UCSD-AML1 (cell line): ENCODE results near the gene CCL25.

Source experiments
- DNase-seq: peaks from one replicate; lab custom pipeline; 2025; ENCODE audit not compliant: unreplicated experiment; lab: John Stamatoyannopoulos, UW

CCL25 gene

GRCh38 chr19:8045872-8046568 is 6.5 kb upstream of the CCL25 start:
- no peak for DNase-seq

GRCh38 chr19:8046569-8047165 is 5.9 kb upstream of the CCL25 start:
- no peak for DNase-seq

GRCh38 chr19:8050274-8051096 is 2.1 kb upstream of the CCL25 start:
- DNase-seq = peak; percentile 91

GRCh38 chr19:8054169-8054568 is 1.6 kb downstream of the CCL25 start:
- DNase-seq = no peak

DNA sequence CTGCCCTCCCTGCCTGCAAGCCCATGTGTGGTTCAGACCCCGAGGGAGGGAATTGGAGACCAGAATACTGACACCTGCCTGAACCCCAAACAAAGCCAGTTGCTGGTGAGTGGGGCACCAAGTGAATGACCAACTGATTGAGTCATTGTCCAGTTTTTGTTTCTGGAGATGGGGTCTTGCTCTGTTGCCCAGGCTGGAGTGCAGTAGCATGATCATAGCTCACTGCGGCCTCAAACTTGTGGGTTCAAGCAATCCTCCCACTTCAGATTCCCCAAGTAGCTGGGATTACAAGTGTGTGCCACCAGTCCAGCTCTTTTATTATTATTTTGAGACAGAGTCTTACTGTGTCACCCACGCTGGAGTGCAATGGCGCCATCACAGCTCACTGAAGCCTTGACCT is 4.0 kb downstream of the CCL25 start:
- no peak for DNase-seq

GRCh38 chr19:8057545-8058270 is 5.1 kb downstream of the CCL25 start:
- no peak for DNase-seq

DNA sequence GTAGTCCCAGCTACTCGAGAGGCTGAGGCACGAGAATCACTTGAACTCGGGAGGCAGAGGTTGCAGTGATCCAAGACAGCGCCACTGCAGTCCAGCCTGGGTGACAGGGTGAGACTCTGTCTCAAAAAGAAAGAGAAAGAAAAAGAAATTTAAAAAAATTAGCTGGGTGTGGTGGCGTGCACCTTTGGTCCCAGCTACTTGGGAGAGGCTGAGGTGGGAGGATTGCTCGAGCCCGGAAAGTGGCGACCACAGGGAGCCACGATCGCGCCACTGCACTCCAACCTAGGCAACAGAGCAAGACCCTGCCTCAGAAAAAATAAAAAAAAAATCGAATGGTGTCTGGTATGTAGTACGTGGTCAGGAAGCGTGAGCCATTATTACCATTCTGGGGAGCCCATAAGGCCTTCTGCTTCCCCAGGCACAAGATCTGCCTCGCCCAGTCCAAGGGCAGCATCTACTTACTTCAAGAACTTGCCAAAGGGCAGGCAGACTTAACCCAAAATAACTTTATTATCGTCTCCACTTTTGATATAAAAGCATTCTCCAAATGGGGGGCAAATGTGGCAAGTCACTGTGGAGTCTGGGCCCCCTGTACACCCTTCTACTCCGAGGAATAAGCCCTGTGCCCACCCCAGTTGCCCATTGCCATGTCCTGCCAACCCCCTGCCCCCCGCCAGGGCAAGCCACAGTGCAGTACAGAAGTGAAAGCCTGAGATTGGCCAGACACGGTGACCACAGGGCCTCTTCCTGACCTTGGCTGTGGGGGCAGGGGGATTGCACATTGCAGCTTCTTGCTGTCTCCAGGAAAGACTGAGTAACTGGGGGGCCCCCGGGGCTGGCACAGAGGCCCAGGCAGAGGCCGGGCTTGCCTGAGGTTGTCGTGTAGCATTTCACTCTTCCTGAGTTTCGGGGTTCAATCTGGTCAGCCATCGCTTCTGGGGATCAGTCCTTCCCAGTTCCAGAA is 12.6 kb downstream of the CCL25 start:
- no peak for DNase-seq

DNA sequence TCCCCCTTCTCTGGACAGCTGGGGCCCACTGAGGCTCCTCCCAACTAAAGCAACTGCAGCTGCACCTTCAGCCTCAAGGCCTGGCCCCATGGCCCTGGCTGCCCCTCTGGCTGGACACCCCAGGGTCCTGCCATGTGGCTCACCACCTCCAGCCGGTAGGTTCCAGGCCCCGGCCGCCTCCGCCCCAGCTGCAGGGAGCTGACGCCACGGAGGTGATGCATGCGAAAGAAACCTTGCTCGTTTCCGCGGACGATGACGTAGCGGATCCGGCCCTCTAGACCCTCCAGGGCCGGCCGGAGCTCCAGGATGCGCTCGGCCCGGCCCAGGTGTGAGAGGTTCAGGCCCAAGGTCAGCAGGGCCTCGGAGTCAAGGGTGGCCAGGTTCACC is 13.3 kb downstream of the CCL25 start:
- DNase-seq = no peak

DNA sequence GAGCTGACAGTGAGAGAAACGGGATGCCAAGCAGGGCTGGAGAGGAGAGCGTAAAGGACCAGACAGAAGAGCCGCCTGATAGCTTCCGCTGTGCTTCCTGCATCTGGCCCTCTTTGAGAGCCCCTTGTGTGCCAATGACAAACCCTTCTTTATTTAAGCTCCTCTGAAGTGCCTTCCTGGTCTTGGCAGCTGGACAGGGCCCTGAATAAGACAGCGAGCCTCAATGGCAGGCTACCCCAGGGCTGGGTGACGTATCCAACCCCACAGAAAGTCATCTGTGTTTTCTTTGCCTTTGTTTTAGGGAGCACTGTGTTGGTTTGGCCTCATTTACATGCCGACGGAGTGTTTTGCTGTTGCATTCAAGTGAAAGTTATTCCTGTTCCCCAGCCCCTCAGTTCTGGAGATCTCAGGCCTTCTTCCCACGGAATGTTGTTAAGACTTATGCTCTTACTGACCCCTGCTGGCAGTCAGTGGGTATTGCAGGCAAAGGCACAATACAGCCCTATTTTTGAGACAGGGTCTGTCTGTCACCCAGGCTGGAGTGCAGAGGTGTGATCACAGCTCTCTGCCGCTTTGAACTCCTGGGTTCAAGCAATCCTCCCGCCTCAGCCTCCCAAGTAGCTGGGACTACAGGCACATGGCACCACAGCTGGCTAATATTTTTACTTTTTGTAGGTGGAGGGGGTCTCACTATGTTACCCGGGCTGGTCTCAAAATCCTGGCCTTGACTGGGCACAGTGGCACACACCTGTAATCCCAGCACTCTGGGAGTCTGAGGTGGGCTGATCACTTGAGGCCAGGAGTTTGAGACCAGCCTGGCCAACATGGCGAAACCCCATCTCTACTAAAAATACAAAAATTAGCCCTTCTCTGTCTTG is 16.8 kb downstream of the CCL25 start:
- DNase-seq = no peak

DNA sequence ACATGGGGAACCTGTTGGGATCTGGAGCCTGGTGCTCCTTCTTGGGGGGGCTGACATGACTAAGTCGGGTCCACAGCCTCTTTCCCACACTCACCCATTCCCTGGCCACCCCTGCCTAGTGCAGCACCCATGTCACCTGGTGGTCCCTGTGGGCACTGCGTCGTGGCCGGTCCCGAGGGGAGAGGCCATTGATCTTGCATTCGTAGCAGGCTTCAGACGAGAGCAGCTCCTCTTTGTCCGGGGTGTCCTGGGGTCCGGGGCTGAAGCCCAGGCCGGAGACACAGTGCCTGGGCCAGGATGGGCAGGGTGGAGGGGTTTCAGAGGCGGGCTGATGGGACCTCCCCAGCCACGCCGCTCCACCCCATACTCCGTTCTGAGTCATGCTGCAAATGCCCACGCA is 19.4 kb downstream of the CCL25 start:
- DNase-seq = no peak

- no peak for DNase-seq
Observed at GRCh38 chr19:8074501-8074900, 21.9 kb downstream of the CCL25 start.

- DNase-seq = no peak
Observed at GRCh38 chr19:8075158-8076074, 22.9 kb downstream of the CCL25 start.

DNA sequence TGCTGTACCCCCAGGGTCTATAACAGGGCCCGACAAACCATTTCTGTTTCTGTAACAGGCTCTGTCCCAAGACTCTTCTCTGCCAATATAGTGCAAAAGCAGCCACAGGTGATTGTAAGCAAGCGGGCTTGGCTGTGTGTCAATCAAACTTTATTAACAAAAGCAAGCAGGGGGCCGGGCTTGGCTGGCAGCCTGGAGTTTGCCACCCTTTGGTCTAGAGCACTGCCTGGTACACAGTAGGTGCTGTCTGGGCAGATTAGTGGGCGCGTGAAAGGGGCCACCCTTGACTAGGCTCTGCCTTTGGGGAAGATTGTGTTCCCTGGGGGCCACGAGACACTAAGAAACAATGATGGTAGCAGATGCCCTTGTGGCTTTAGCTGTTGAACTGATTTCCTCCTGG is 27.4 kb downstream of the CCL25 start:
- DNase-seq = no peak

- DNase-seq = no peak
Observed at GRCh38 chr19:8080832-8081231, 28.3 kb downstream of the CCL25 start.

GRCh38 chr19:8081569-8082550 is 29.3 kb downstream of the CCL25 start:
- no peak for DNase-seq

DNA sequence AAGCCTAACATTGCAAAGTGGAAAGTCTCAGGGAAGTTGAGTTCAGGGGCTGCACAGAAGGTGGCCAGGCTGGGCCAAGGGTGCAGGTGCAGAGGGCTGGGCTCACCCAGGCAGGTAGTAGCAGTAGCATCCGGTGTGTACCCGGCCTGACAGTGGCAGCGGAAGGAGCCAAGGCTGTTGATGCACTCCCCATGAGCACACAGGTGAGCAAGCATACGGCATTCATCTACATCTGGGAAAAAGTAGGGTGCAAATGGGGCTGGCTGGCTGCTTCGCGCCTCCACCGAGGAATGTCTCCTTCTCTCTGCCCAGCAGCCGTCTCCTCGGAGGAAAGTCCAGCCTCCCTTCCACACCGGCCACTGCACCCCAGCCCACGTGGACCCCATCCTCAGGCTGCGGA is 30.6 kb downstream of the CCL25 start:
- no peak for DNase-seq

GRCh38 chr19:8084152-8084551 is 31.6 kb downstream of the CCL25 start:
- DNase-seq = no peak
